HPDE6-E6E7 (cell line): Measurements from ENCODE around the gene GPX4.

ENCODE experiments used
- DNase-seq: peaks from one replicate; pipeline ENCODE4 v3.0.0; 2011; ENCODE audit warnings: missing footprints; ENCODE audit errors: extremely low spot score

The GPX4 gene

GRCh38 chr19:1068009-1069001 lies 35.5 kb upstream of the GPX4 start:
- DNase-seq, result no peak

GRCh38 chr19:1069009-1069779 lies 34.6 kb upstream of the GPX4 start:
- DNase-seq, result no peak

- no peak for DNase-seq
Measured at GRCh38 chr19:1070576-1070930, 33.2 kb upstream of the GPX4 start.

GRCh38 chr19:1070931-1071791 lies 32.6 kb upstream of the GPX4 start:
- DNase-seq, result no peak

- no peak for DNase-seq
Measured at GRCh38 chr19:1072371-1073015, 31.3 kb upstream of the GPX4 start.

- no peak for DNase-seq
Measured at GRCh38 chr19:1073063-1073955, 30.5 kb upstream of the GPX4 start.

GRCh38 chr19:1073956-1074517 lies 29.8 kb upstream of the GPX4 start:
- no peak for DNase-seq

GRCh38 chr19:1074544-1075283 lies 29.1 kb upstream of the GPX4 start:
- peak; percentile 93 for DNase-seq

GRCh38 chr19:1076046-1076386 lies 27.8 kb upstream of the GPX4 start:
- no peak for DNase-seq

GRCh38 chr19:1076951-1077350 lies 26.8 kb upstream of the GPX4 start:
- no peak for DNase-seq

GRCh38 chr19:1079566-1080111 lies 24.2 kb upstream of the GPX4 start:
- no peak for DNase-seq

GRCh38 chr19:1080360-1081161 lies 23.2 kb upstream of the GPX4 start:
- DNase-seq, result no peak

GRCh38 chr19:1081301-1082164 lies 22.3 kb upstream of the GPX4 start:
- DNase-seq, result no peak

GRCh38 chr19:1082165-1082927 lies 21.4 kb upstream of the GPX4 start:
- peak; percentile 83 for DNase-seq

- no peak for DNase-seq
Measured at GRCh38 chr19:1082928-1083816, 20.6 kb upstream of the GPX4 start.
